Activated T-cell treated with anti-CD3 and anti-CD28 coated beads for 24 hours (primary cell): Measurements from ENCODE around the gene CORO2B.
"Not testable (repeated sequence)": the region's sequence is repeated elsewhere in the genome, so short reads cannot be mapped to it uniquely, and the experiment has no call there.

Source experiments
- DNase-seq: peaks from one replicate; pipeline ENCODE4 v3.0.0-alpha.2; 2020; ENCODE audit warnings: low read depth

Gene CORO2B

GRCh38 chr15:68592054-68592453 lies 13.3 kb downstream of the CORO2B start:
- no peak for DNase-seq

GRCh38 chr15:68592544-68592943 lies 13.8 kb downstream of the CORO2B start:
- no peak for DNase-seq

GRCh38 chr15:68593341-68593740 lies 14.5 kb downstream of the CORO2B start:
- DNase-seq: no peak

- DNase-seq: no peak
Observed at GRCh38 chr15:68593828-68594532, 15.2 kb downstream of the CORO2B start.

- DNase-seq: no peak
Observed at GRCh38 chr15:68594533-68595259, 15.9 kb downstream of the CORO2B start.

GRCh38 chr15:68595260-68595564 lies 16.4 kb downstream of the CORO2B start:
- DNase-seq: no peak

GRCh38 chr15:68595761-68596160 lies 17.0 kb downstream of the CORO2B start:
- no peak for DNase-seq

- DNase-seq: no peak
Observed at GRCh38 chr15:68596691-68597090, 17.9 kb downstream of the CORO2B start.

GRCh38 chr15:68597581-68597980 lies 18.8 kb downstream of the CORO2B start:
- no peak for DNase-seq

- DNase-seq: no peak
Observed at GRCh38 chr15:68598171-68599152, 19.7 kb downstream of the CORO2B start.

GRCh38 chr15:68599153-68599545 lies 20.4 kb downstream of the CORO2B start:
- no peak for DNase-seq

- DNase-seq: no peak
Observed at GRCh38 chr15:68599560-68600071, 20.8 kb downstream of the CORO2B start.

- DNase-seq: no peak
Observed at GRCh38 chr15:68601206-68602197, 22.7 kb downstream of the CORO2B start.

- DNase-seq: no peak
Observed at GRCh38 chr15:68602459-68603215, 23.8 kb downstream of the CORO2B start.

- no peak for DNase-seq
Observed at GRCh38 chr15:68603216-68603595, 24.4 kb downstream of the CORO2B start.

GRCh38 chr15:68603951-68604350 lies 25.2 kb downstream of the CORO2B start:
- DNase-seq: no peak

- not testable (repeated sequence) for DNase-seq
Observed at GRCh38 chr15:68604840-68605478, 26.2 kb downstream of the CORO2B start.

GRCh38 chr15:68606375-68606774 lies 27.6 kb downstream of the CORO2B start:
- DNase-seq: no peak

- DNase-seq: no peak
Observed at GRCh38 chr15:68608206-68608843, 29.5 kb downstream of the CORO2B start.
